Stomach (tissue), 9 donors: Measurements from ENCODE around the gene CARF. TPM values are rescaled to one million over a fixed set of nuclear protein-coding genes. Genes with fewer than 3 reads are reported as not detected.

ENCODE experiments used
- DNase-seq, 2 donors: peaks; one replicate each; pipeline versions ENCODE4 v3.0.0 to v3.0.0-alpha.2; 2013 to 2019
- H3K27ac ChIP-seq, 5 donors: fragments of 200-600 bp in 4 of 5; sonication (generic) in 4 of 5; one replicate each; pipeline ENCODE4 v1.5.1; 2013 to 2019; ENCODE audit warnings: mild to moderate bottlenecking in 1 of 5, moderate library complexity in 1 of 5
- H3K27me3 ChIP-seq, 3 donors: fragments of 200-600 bp; sonication (generic); one replicate each; pipeline ENCODE4 v1.5.1; 2017 to 2019; ENCODE audit warnings: mixed run types in 1 of 3
- H3K36me3 ChIP-seq, 4 donors: fragments of 200-600 bp; sonication (generic); 1 replicate in 3 of 4; 2 replicates in 1 of 4; pipeline ENCODE4 v1.5.1; 2016 to 2019
- H3K4me1 ChIP-seq, 4 donors: fragments of 200-600 bp; sonication (generic); one replicate each; pipeline ENCODE4 v1.5.1; 2016 to 2019
- H3K4me3 ChIP-seq, 4 donors: fragments of 200-600 bp; sonication (generic) in 3 of 4; one replicate each; pipeline ENCODE4 v1.5.1; 2016 to 2019; ENCODE audit warnings: mild to moderate bottlenecking in 1 of 4
- H3K9me3 ChIP-seq, 4 donors: fragments of 200-600 bp; sonication (generic); one replicate each; pipeline ENCODE4 v1.5.1; 2016 to 2019
- EP300 ChIP-seq: sonication (generic); formaldehyde crosslinking; IDR thresholded peaks from one replicate; pipeline ENCODE4 v1.6.1; 2017; ENCODE audit warnings: antibody characterized with exemption
- POLR2A ChIP-seq, 4 donors: fragments of 450-650 bp; IDR thresholded peaks; one replicate each; pipeline ENCODE4 v1.6.1; 2016; ENCODE audit warnings: antibody characterized with exemption in 4 of 4, control low read depth in 2 of 4, mild to moderate bottlenecking in 1 of 4, moderate library complexity in 1 of 4
- POLR2AphosphoS5 ChIP-seq, 3 donors: sonication (generic); formaldehyde crosslinking; IDR thresholded peaks; one replicate each; pipeline ENCODE4 v1.6.1; 2016; ENCODE audit warnings: antibody characterized with exemption in 3 of 3
- WGBS, 5 donors: extraction: QIAGEN DNeasy Blood & Tissue Kit in 3 of 5; methylation state at CpG; one replicate each; pipeline versions ENCODE4 v1.1.5 to v1.1.7; 2013 to 2018; 5-methylcytosine and 5-hydroxymethylcytosine counted together
- intact Hi-C: fragments of 100-400 bp; cut with DNase I; formaldehyde crosslinking; loops from one replicate; pipeline ENCODE4 v1.15.1; 2023; ENCODE audit warnings: low total_unique reads
- polyA plus RNA-seq, 3 donors: library from polyadenylated mRNA; stranded (reverse); fragments of 200-250 nt; gene quantifications; one replicate each; pipeline ENCODE4 v1.2.3, GENCODE V29; 2013
- total RNA-seq, 5 donors: library from RNA; depleted of rRNA; stranded (reverse); fragments of >200 nt; gene quantifications; one replicate each; pipeline versions ENCODE4 v1.1.0 to v1.2.3, GENCODE V29; 2014 to 2016
- TF ChIP-seq, protein P1 (sequence below), 7 experiments: fragments of 450-650 bp in 4 of 7; fragments of 200-600 bp in 3 of 7; sonication (generic) in 3 of 7; IDR thresholded peaks; one replicate each; pipeline ENCODE4 v1.5.1; 2016 to 2019; ENCODE audit warnings: antibody characterized with exemption in 7 of 7, control low read depth in 2 of 7, mild to moderate bottlenecking in 1 of 7
- donor health status: healthy with polysubstance abuse.
- donor health status: Bipolar disorder and iron deficiency.
- donor health status: healthy.

CARF gene
- total and polyA plus RNA-seq, 8 donors: 1.8 to 30.9 (median 20.1) TPM

DNA sequence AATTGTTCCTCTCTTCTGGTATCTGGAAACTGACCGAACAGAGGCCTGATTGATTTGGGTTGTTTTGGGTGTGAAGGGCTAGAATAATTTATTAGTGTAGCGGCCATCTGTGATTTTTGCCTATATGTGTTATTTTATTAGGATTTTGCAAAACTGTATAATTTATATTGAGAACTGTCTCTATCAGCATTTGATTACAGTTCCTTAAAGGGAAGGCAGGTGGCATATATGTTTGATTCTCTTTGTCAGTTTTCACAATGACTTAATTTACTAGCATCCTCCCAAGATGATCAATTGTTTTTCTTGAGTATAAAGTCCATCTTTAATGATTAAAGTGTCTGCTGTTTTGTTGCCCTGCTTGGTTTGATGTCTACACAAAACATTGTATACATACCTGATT is 107.1 kb downstream of the CARF start:
- H3K27me3 ChIP-seq: no peaks in the 10 kb centered on the region
- H3K4me3 ChIP-seq: peak overlapping the region; percentile 71 to 79 (median 75)
- H3K27ac ChIP-seq: peak overlapping the region in 4 of 5 donors; percentile 23 to 94 (median 66)
- H3K9me3 ChIP-seq: no peaks in the 10 kb centered on the region
- 26 to 58% (median 49%) methylated on average over 2 of the region's 2 CpGs for WGBS, 5 donors
- no peak for TF ChIP-seq EP300
- TF ChIP-seq, protein P1, sequence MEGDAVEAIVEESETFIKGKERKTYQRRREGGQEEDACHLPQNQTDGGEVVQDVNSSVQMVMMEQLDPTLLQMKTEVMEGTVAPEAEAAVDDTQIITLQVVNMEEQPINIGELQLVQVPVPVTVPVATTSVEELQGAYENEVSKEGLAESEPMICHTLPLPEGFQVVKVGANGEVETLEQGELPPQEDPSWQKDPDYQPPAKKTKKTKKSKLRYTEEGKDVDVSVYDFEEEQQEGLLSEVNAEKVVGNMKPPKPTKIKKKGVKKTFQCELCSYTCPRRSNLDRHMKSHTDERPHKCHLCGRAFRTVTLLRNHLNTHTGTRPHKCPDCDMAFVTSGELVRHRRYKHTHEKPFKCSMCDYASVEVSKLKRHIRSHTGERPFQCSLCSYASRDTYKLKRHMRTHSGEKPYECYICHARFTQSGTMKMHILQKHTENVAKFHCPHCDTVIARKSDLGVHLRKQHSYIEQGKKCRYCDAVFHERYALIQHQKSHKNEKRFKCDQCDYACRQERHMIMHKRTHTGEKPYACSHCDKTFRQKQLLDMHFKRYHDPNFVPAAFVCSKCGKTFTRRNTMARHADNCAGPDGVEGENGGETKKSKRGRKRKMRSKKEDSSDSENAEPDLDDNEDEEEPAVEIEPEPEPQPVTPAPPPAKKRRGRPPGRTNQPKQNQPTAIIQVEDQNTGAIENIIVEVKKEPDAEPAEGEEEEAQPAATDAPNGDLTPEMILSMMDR (IDR thresholded peaks at IDR 0.05): peak in 2 of 7 experiments; percentile 7 to 17
- peaks cover 5 to 86% (median 53%) of the 10 kb centered on the region in 4 donors for H3K4me1 ChIP-seq
- H3K36me3 ChIP-seq: no peaks in the 10 kb centered on the region
- intact Hi-C loops: no loop called here
- DNase-seq: no peak

DNA sequence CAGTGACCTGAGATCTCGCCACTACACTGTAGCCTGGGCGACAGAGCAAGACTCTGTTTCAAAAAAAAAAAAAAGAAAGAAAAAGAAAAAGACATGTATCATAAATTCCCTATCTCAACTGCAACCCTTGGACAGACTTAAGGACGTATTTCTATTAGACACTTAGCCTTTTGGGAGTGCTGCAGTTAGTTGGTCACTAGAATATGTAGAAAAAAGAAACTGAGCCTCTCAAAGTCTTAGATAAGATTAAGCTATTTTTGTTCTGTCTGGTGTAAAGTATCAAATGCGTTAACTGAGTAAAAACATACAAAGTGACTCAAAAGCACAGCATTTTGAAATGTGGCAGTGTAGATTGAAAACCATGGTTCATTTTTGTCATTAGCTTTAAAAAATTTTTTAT is 109.9 kb downstream of the CARF start:
- H3K4me3 ChIP-seq: no peak overlapping the region
- intact Hi-C loops: no loop called here
- peak overlapping the region in 4 of 5 donors; percentile 6 to 64 (median 44) for H3K27ac ChIP-seq
- no peaks in the 10 kb centered on the region for H3K27me3 ChIP-seq
- TF ChIP-seq, protein P1 (IDR thresholded peaks at IDR 0.05): no peak
- no peak for TF ChIP-seq POLR2AphosphoS5 (IDR thresholded peaks at IDR 0.05)
- TF ChIP-seq EP300: no peak
- no peak for TF ChIP-seq POLR2A (IDR thresholded peaks at IDR 0.05)
- H3K9me3 ChIP-seq: no peaks in the 10 kb centered on the region
- H3K4me1 ChIP-seq: peaks cover 5 to 79% (median 50%) of the 10 kb centered on the region in 4 donors
- H3K36me3 ChIP-seq: peaks cover 0 to 6% (median 3%) of the 10 kb centered on the region in 4 donors
- no peak for DNase-seq
- WGBS, 5 donors: 26 to 51% (median 45%) methylated on average over 4 of the region's 4 CpGs

GRCh38 chr2:203022751-203023150 is 110.7 kb downstream of the CARF start:
- peak in 1 of 2 donors; percentile 49 for DNase-seq
- 22 to 47% (median 32%) methylated on average over 1 of the region's 1 CpG for WGBS, 5 donors
- Histone ChIP-seq H3K4me1 (peaks cover 5 to 72% (median 46%) of the 10 kb centered on the region in 4 donors), H3K4me3 (no peak overlapping the region), H3K27ac (peak overlapping the region in 3 of 5 donors; percentile 20 to 64 (median 56)), H3K36me3 (peaks cover 0 to 6% (median 3%) of the 10 kb centered on the region in 4 donors), H3K9me3 (no peaks in the 10 kb centered on the region), H3K27me3 (no peaks in the 10 kb centered on the region)
- TF ChIP-seq EP300: no peak
- TF ChIP-seq POLR2A (IDR thresholded peaks at IDR 0.05): no peak
- no peak for TF ChIP-seq POLR2AphosphoS5 (IDR thresholded peaks at IDR 0.05)
- TF ChIP-seq, protein P1 (IDR thresholded peaks at IDR 0.05): no peak
- intact Hi-C loops: no loop called here

DNA sequence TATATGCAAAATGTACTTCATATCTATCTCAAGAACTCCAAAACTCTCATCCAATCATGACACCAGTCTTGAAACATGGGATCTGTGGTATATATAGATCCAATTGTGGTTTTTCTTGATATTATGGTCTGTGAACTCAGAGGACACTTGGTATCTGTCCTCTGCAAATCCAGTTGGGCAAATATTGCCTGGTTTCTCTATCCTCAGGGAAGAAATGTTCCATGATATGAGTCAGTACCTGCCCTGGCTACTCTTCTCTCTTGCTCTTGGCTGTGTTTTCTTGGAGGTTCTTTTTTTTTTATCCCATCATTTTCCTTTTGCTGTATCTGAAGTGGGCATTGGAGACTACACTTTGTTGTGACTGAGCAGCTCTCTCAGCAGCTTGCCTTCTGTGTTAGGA is 113.5 kb downstream of the CARF start:
- no peak for DNase-seq
- Histone ChIP-seq H3K4me1 (peaks cover 5 to 53% (median 27%) of the 10 kb centered on the region in 4 donors), H3K36me3 (peaks cover 0 to 6% (median 3%) of the 10 kb centered on the region in 4 donors), H3K9me3 (no peaks in the 10 kb centered on the region), H3K27ac (peak overlapping the region in 1 of 5 donors; percentile 37), H3K27me3 (no peaks in the 10 kb centered on the region), H3K4me3 (no peak overlapping the region)
- intact Hi-C loops: no loop called here
- TF ChIP-seq, protein P1 (IDR thresholded peaks at IDR 0.05): no peak
- TF ChIP-seq POLR2A (IDR thresholded peaks at IDR 0.05) (no peak), POLR2AphosphoS5 (IDR thresholded peaks at IDR 0.05) (no peak)
